ENCODE data around the gene IGSF22. TPM values are rescaled to one million over a fixed set of nuclear protein-coding genes. Genes with fewer than 3 reads are reported as not detected.

IGSF22 gene
- total RNA-seq, 2 donors from 2014 or later, result not detected

DNA sequence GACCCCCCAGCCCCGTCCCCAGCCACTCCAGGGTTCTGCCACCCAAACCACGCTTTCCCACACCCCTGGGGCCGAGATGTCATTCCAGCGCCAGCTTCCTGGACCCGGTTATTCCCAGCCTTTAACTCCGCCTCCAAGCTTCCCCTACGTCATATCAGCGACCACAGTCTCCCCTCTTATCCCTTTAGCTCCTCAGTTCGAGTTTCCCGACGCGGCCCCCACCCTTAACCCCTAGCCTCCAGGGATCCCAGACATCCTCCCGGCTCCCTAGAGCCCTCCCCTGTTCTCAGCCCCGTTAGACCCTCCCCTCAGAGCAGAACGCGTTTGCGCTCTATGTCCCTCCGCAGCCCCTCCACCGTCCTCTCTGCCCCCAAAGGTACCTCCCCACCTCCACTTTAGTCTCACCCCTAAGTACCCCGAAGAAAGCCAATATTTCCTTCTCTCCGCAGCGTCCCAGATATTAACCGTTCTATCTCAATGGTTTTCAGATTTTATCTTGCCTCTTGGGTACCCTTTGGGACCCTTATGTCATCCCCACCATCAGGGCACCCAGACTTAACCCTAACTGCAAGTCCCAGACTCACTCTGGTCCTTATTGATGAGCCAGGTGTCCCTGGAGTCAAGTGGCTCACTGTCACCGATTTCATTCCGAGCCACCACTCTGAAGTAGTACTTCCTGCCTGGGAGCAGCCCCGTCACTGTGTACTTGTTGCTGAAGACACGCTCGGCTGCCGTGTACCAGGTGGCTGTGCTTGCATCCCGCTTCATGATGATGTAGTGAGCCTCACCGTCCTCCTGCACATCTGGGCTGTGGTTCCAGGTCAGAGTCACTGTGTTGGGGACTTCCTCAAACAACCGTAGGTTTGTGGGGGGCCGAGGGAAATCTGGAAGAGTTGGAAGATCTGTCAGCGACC, 19.4 kb downstream of the IGSF22 start:
- 12 to 17% methylated on average over 29 to 34 of the region's 34 CpGs for WGBS, 2 donors
- intact Hi-C loops (cut with DNase I), result no loop called here
- Histone ChIP-seq H3K4me1 (peaks cover 23% of the 10 kb centered on the region), H3K4me3 (peak overlapping the region in 1 of 2 donors; percentile 22), H3K27me3 (no peaks in the 10 kb centered on the region), H3K36me3 (replicated peaks in 1 of 2; ENCODE audit: insufficient read depth in 1 of 2, low read depth in 2 of 2) (no peaks in the 10 kb centered on the region), H3K9me3 (no peaks in the 10 kb centered on the region), H3K27ac (peak overlapping the region; percentile 43 to 70 (median 58))
- peak; percentile 69 for ATAC-seq
- DNase-seq, result peak; percentile 59 to 67 (median 66)
- peak in 1 of 3 donors; percentile 32 for TF ChIP-seq POLR2A (IDR thresholded peaks at IDR 0.05)
- TF ChIP-seq, protein P1, sequence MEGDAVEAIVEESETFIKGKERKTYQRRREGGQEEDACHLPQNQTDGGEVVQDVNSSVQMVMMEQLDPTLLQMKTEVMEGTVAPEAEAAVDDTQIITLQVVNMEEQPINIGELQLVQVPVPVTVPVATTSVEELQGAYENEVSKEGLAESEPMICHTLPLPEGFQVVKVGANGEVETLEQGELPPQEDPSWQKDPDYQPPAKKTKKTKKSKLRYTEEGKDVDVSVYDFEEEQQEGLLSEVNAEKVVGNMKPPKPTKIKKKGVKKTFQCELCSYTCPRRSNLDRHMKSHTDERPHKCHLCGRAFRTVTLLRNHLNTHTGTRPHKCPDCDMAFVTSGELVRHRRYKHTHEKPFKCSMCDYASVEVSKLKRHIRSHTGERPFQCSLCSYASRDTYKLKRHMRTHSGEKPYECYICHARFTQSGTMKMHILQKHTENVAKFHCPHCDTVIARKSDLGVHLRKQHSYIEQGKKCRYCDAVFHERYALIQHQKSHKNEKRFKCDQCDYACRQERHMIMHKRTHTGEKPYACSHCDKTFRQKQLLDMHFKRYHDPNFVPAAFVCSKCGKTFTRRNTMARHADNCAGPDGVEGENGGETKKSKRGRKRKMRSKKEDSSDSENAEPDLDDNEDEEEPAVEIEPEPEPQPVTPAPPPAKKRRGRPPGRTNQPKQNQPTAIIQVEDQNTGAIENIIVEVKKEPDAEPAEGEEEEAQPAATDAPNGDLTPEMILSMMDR (IDR thresholded peaks at IDR 0.05), result no peak

DNA sequence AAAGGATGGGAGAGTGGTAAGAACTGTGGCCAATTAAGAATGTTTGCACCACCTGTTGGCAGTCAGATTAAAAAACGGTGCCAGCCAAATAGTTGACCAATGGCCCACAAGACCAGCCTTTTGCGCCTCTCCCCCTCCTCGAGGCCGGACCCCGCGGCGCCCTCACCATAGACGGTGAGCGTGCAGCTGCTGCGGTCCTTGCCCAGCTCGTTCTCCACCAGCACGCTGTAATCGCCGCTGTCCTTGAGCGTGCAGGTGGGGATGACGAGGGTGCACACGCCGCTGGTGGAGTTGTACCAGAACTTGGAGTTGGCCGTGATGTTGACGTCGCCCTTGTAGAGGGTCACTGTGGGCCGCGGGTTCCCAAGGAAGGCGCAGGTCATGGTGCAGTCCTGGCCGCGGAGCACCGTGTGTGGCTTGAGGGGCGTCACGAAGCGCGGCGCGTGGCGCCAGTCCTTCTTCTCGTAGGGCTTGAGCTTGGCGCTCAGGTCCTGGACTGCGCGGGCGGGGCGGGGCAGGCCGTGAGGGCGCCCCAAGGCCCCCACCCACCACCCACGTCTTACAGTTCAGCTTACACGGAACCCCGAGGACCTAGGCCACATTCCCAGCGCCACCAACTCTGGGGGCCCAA, 20.2 kb downstream of the IGSF22 start:
- peak overlapping the region in 1 of 2 donors; percentile 22 for H3K4me3 ChIP-seq
- 3 to 4% methylated on average over 6 to 46 of the region's 46 CpGs for WGBS, 2 donors
- peak in 1 of 3 donors; percentile 29 for TF ChIP-seq POLR2A (IDR thresholded peaks at IDR 0.05)
- TF ChIP-seq, protein P1 (IDR thresholded peaks at IDR 0.05), result no peak
- H3K4me1 ChIP-seq, result peaks cover 23% of the 10 kb centered on the region
- no peaks in the 10 kb centered on the region for H3K9me3 ChIP-seq
- peak overlapping the region; percentile 38 to 54 (median 45) for H3K27ac ChIP-seq
- intact Hi-C loops (cut with DNase I), result no loop called here
- DNase-seq (peak; percentile 41 to 54 (median 46)), ATAC-seq (peak; percentile 67)
- H3K27me3 ChIP-seq, result no peaks in the 10 kb centered on the region
- H3K36me3 ChIP-seq (replicated peaks in 1 of 2; ENCODE audit: insufficient read depth in 1 of 2, low read depth in 2 of 2), result no peaks in the 10 kb centered on the region

DNA sequence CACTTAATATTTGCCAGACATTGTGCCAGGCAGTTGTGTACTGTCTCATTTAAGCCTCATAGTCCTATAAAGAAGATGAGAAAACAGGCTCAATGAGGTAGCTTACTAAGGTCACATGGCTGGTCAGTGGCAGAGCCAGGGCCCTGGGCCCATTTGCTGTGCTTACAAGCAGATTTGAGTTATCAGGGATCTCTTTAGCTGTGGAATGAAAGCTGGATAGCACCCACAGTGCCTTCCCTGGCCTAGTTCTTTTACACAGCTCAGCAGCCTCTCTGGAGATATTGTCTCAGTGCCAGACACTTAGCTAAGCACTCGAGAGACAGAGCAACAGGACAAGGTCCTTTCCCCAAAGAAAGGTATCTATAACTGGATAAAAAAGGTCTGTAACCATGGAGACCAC, 21.3 kb downstream of the IGSF22 start:
- no peaks in the 10 kb centered on the region for H3K27me3 ChIP-seq
- H3K4me1 ChIP-seq, result peaks cover 33% of the 10 kb centered on the region
- TF ChIP-seq POLR2A (IDR thresholded peaks at IDR 0.05), result no peak
- TF ChIP-seq, protein P1 (IDR thresholded peaks at IDR 0.05), result no peak
- DNase-seq (no peak), ATAC-seq (no peak)
- H3K9me3 ChIP-seq, result no peaks in the 10 kb centered on the region
- intact Hi-C loops (cut with DNase I), result no loop called here
- H3K36me3 ChIP-seq (replicated peaks in 1 of 2; ENCODE audit: insufficient read depth in 1 of 2, low read depth in 2 of 2), result no peaks in the 10 kb centered on the region
- WGBS, 2 donors, result 64 to 69% methylated on average over 1 of the region's 1 CpG
- no peak overlapping the region for H3K27ac ChIP-seq
- no peak overlapping the region for H3K4me3 ChIP-seq

DNA sequence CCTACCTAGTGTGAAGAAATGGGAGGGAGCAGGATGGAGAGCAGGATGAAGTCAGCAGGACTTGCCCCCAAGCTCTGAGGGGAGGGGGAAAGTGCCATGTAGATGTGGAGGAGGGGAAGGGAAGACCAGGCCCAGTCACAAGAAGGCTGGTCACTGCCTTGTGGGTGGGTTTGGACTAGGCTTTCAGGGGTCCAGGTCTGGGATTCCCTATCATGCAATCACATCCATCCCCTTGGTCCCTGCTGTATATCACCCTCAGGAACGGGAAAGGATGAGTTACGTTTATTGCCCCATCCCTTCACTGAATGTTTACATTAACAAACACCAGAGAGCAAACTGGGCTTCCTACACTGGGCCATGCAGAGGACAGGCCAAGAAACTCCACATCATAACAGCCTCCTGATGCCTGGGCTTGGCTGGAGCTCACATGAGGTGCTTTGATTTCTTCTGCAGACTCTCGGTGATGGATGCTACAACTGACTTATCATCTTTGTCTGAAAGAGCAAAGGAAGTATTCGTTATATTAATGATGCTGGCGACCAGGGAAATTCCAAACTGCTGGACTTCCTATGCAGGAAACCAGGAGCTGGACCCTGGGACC, 21.8 kb downstream of the IGSF22 start:
- TF ChIP-seq POLR2A (IDR thresholded peaks at IDR 0.05), result no peak
- TF ChIP-seq, protein P1 (IDR thresholded peaks at IDR 0.05), result no peak
- H3K36me3 ChIP-seq (replicated peaks in 1 of 2; ENCODE audit: insufficient read depth in 1 of 2, low read depth in 2 of 2), result no peaks in the 10 kb centered on the region
- DNase-seq (no peak), ATAC-seq (no peak)
- H3K27ac ChIP-seq, result no peak overlapping the region
- no peak overlapping the region for H3K4me3 ChIP-seq
- 85 to 93% methylated on average over 5 of the region's 5 CpGs for WGBS, 2 donors
- intact Hi-C loops (cut with DNase I), result no loop called here
- H3K27me3 ChIP-seq, result no peaks in the 10 kb centered on the region
- no peaks in the 10 kb centered on the region for H3K9me3 ChIP-seq
- peaks cover 38% of the 10 kb centered on the region for H3K4me1 ChIP-seq

All from body of pancreas (tissue), 4 donors.